ENCODE data around the gene EFNA4. TPM values are rescaled to one million over a fixed set of nuclear protein-coding genes. Genes with fewer than 3 reads are reported as not detected.

Gene EFNA4
- polyA plus RNA-seq, 1 donor, result 36.0 TPM

DNA sequence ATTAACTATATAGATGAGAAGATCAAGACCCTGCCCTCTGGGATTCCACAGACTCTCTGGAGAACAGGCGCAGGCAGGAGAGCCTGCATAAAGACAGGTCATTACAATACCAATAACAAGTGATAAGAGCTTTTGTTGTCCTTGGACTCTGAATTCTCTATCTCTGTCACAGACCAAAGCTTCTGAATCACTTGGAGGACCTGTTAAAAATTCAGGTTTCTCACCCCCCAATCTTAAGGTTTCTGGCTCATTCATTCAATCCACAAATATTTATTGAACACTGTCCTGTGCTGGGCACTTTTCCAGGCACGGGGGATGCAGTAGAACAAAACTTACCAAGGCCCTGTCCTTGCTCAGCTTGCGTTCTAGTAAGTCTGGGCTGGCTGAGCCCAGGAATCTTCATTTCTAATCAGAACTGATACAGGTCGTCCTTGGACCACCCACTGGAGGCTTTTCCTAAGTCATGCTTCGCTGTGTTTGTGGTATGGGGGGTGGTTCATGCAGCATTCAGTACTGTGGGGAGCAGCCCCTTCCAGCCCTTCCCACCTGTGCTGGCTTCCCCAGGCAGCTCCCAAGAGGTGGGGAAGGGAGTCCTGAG, 1.4 kb downstream of the EFNA4 start:
- WGBS (ENCODE audit: insufficient coverage, low lambda C conversion rate), result 20% methylated on average over 1 of the region's 5 CpGs
- Histone ChIP-seq H3K4me1 (ENCODE audit: control insufficient read depth, insufficient read depth, low read length) (peaks cover 57% of the 10 kb centered on the region), H3K4me3 (ENCODE audit: low read length) (peak overlapping the region; percentile 76)

DNA sequence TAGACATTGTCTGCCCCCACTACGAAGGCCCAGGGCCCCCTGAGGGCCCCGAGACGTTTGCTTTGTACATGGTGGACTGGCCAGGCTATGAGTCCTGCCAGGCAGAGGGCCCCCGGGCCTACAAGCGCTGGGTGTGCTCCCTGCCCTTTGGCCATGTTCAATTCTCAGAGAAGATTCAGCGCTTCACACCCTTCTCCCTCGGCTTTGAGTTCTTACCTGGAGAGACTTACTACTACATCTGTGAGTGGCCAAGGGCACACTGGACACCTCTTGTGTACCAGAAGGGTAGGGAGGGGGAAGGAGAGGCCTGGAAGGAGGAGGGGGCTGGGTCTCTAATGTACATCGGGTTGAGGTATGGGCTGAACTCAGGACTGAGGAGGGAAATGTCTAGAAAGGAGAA, 3.2 kb downstream of the EFNA4 start:
- Histone ChIP-seq H3K9me3 (ENCODE audit: control insufficient read depth, low read depth, low read length) (no peaks in the 10 kb centered on the region), H3K27me3 (ENCODE audit: control insufficient read depth, insufficient read depth, low read length) (peaks cover 3% of the 10 kb centered on the region), H3K27ac (ENCODE audit: low read length) (peak overlapping the region; percentile 63), H3K36me3 (ENCODE audit: control insufficient read depth, insufficient read depth, low read length) (peaks cover 28% of the 10 kb centered on the region), H3K4me1 (ENCODE audit: control insufficient read depth, insufficient read depth, low read length) (peaks cover 66% of the 10 kb centered on the region), H3K4me3 (ENCODE audit: low read length) (no peak overlapping the region)
- peak in 1 of 2 donors; percentile 59 for DNase-seq
- WGBS (ENCODE audit: insufficient coverage, low lambda C conversion rate), result no CpG with 5 or more reads among the region's 8 CpGs

More for the DNA sequence above, 1.4 kb downstream of the EFNA4 start:
- Histone ChIP-seq H3K27me3 (ENCODE audit: control insufficient read depth, insufficient read depth, low read length) (peaks cover 3% of the 10 kb centered on the region), H3K9me3 (ENCODE audit: control insufficient read depth, low read depth, low read length) (no peaks in the 10 kb centered on the region), H3K27ac (ENCODE audit: low read length) (peak overlapping the region; percentile 95), H3K36me3 (ENCODE audit: control insufficient read depth, insufficient read depth, low read length) (peaks cover 28% of the 10 kb centered on the region)
- peak in 1 of 2 donors; percentile 65 for DNase-seq

DNA sequence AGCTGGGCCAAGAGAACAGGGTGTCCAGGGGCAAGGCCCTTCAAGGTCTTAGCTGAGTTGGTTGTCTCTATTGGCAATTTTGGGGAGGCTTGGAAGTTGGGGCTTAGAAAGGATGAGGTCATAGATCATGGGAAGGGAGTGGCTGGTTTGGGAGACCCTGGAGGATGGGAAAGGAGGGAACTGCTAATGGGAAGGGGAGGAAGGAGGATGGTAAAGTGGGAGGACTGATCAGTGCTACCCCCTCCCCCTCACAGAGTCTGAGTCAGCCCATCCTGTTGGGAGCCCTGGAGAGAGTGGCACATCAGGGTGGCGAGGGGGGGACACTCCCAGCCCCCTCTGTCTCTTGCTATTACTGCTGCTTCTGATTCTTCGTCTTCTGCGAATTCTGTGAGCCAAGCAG, 5.1 kb downstream of the EFNA4 start:
- no CpG with 5 or more reads among the region's 3 CpGs for WGBS (ENCODE audit: insufficient coverage, low lambda C conversion rate)

DNA sequence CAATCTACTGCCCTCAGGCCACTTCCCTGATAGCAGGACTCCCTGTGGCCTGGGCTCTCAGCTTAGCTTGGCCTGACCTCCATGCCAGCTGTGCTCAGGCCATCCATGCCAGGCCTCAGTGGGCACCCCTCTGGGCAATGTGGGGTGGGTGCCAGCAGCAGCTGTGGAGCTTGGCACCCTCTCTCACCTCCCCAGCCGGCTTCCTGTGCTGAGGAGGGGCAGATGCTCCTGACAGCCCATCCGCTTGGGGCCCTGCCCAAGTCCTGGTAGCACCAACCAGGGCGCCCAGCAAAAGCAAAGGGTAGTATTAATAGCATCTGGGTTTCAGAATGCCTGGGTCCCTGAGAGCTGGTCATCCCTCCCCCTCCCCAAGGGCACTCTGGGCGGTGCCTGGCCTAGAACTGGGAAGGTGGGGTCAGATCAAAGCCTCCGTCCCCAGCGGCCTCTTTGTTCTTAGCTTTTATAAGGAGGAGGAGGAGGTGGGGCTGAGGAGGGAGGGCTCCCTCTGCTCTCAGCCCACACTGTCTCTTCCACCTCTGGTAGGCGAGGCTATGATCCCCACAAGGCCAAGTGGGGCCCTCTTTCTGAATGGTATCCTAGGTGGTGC, 6.1 kb downstream of the EFNA4 start:
- peaks cover 12% of the 10 kb centered on the region for H3K27me3 ChIP-seq (ENCODE audit: control insufficient read depth, insufficient read depth, low read length)
- no peak overlapping the region for H3K4me3 ChIP-seq (ENCODE audit: low read length)
- H3K4me1 ChIP-seq (ENCODE audit: control insufficient read depth, insufficient read depth, low read length), result peaks cover 52% of the 10 kb centered on the region
- peaks cover 28% of the 10 kb centered on the region for H3K36me3 ChIP-seq (ENCODE audit: control insufficient read depth, insufficient read depth, low read length)
- no peaks in the 10 kb centered on the region for H3K9me3 ChIP-seq (ENCODE audit: control insufficient read depth, low read depth, low read length)
- DNase-seq, result no peak
- H3K27ac ChIP-seq (ENCODE audit: low read length), result peak overlapping the region; percentile 23
- no CpG with 5 or more reads among the region's 7 CpGs for WGBS (ENCODE audit: insufficient coverage, low lambda C conversion rate)

More for the DNA sequence above, 5.1 kb downstream of the EFNA4 start:
- Histone ChIP-seq H3K4me3 (ENCODE audit: low read length) (no peak overlapping the region), H3K4me1 (ENCODE audit: control insufficient read depth, insufficient read depth, low read length) (peaks cover 52% of the 10 kb centered on the region), H3K27me3 (ENCODE audit: control insufficient read depth, insufficient read depth, low read length) (peaks cover 12% of the 10 kb centered on the region), H3K27ac (ENCODE audit: low read length) (no peak overlapping the region), H3K36me3 (ENCODE audit: control insufficient read depth, insufficient read depth, low read length) (peaks cover 28% of the 10 kb centered on the region), H3K9me3 (ENCODE audit: control insufficient read depth, low read depth, low read length) (no peaks in the 10 kb centered on the region)
- no peak for DNase-seq

GRCh38 chr1:155070158-155070621, 6.7 kb downstream of the EFNA4 start:
- H3K4me3 ChIP-seq (ENCODE audit: low read length), result peak overlapping the region; percentile 36
- no peaks in the 10 kb centered on the region for H3K9me3 ChIP-seq (ENCODE audit: control insufficient read depth, low read depth, low read length)
- DNase-seq, result peak; percentile 74 to 91
- WGBS (ENCODE audit: insufficient coverage, low lambda C conversion rate), result no CpG with 5 or more reads among the region's 28 CpGs
- peaks cover 12% of the 10 kb centered on the region for H3K27me3 ChIP-seq (ENCODE audit: control insufficient read depth, insufficient read depth, low read length)
- peaks cover 49% of the 10 kb centered on the region for H3K4me1 ChIP-seq (ENCODE audit: control insufficient read depth, insufficient read depth, low read length)
- peaks cover 28% of the 10 kb centered on the region for H3K36me3 ChIP-seq (ENCODE audit: control insufficient read depth, insufficient read depth, low read length)
- H3K27ac ChIP-seq (ENCODE audit: low read length), result peak overlapping the region; percentile 52

DNA sequence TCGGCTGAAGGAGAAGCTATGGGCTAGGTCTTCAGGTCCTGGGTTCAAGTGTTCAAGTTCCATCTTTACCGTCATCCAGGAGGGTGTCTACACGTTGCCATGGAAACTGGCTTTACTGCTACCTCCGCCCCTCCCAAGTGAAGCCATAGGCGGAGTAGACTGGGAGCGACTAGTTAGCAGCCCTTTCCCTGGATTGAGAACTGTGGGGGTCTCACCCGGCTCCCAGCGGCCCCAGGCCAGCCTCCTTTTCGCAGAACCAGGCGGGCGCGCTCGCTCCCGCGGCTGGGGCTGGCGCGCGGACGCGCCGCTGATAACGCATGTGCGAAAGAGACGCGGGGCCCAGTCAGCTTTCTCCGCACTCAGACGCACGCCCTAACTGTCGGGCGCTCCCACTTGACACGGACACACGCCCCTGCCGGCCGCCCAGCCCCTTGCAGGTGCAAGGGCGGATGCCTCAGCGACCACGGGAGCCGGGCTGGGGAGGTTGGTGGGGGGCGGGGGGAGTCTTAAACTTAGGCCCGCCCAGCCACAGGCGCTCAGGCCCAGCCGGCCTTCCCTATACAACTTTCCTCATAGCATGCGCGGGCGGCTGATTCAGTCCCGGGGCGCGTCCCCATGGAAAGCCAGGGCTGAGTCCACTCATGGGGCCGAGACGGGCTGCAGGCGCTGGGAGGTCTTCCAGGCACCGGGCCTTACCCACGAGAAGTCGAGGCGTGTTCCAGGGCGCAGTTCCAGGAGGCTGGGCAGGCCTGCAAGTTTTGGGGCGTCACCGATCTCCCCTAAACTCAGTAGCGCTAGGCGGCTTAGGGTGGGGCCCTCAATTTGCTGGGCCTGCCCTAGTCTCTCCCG, 7.4 kb downstream of the EFNA4 start:
- DNase-seq, result peak; percentile 91 to 94
- peak overlapping the region; percentile 36 for H3K4me3 ChIP-seq (ENCODE audit: low read length)
- no CpG with 5 or more reads among the region's 61 CpGs for WGBS (ENCODE audit: insufficient coverage, low lambda C conversion rate)
- no peaks in the 10 kb centered on the region for H3K9me3 ChIP-seq (ENCODE audit: control insufficient read depth, low read depth, low read length)
- H3K27me3 ChIP-seq (ENCODE audit: control insufficient read depth, insufficient read depth, low read length), result peaks cover 12% of the 10 kb centered on the region
- H3K4me1 ChIP-seq (ENCODE audit: control insufficient read depth, insufficient read depth, low read length), result peaks cover 48% of the 10 kb centered on the region
- H3K36me3 ChIP-seq (ENCODE audit: control insufficient read depth, insufficient read depth, low read length), result peaks cover 28% of the 10 kb centered on the region
- H3K27ac ChIP-seq (ENCODE audit: low read length), result peak overlapping the region; percentile 52

DNA sequence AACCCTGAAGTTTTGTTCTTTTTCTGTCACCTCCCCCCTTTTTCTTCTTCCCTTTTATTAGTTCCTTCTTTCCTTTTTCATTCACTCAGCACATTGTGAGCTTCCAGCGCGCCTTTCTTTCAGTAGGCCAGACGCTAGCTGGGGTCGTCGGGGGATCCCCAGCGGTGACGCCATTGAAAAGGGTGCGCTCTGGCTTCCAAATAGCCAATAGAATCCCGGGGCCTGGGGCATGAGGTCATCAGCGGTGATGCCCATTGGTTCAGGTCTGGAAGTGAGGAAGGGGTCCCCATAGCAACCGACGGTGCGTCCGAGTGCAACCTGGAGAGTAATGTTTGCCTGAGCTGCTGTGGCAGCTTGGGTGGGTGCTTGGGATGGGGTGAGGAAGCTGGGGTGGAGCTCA, 8.2 kb downstream of the EFNA4 start:
- peak in 1 of 2 donors; percentile 42 for DNase-seq
- Histone ChIP-seq H3K4me3 (ENCODE audit: low read length) (no peak overlapping the region), H3K27me3 (ENCODE audit: control insufficient read depth, insufficient read depth, low read length) (peaks cover 12% of the 10 kb centered on the region), H3K36me3 (ENCODE audit: control insufficient read depth, insufficient read depth, low read length) (peaks cover 24% of the 10 kb centered on the region), H3K27ac (ENCODE audit: low read length) (peak overlapping the region; percentile 52), H3K9me3 (ENCODE audit: control insufficient read depth, low read depth, low read length) (no peaks in the 10 kb centered on the region), H3K4me1 (ENCODE audit: control insufficient read depth, insufficient read depth, low read length) (peaks cover 41% of the 10 kb centered on the region)
- no CpG with 5 or more reads among the region's 14 CpGs for WGBS (ENCODE audit: insufficient coverage, low lambda C conversion rate)

DNA sequence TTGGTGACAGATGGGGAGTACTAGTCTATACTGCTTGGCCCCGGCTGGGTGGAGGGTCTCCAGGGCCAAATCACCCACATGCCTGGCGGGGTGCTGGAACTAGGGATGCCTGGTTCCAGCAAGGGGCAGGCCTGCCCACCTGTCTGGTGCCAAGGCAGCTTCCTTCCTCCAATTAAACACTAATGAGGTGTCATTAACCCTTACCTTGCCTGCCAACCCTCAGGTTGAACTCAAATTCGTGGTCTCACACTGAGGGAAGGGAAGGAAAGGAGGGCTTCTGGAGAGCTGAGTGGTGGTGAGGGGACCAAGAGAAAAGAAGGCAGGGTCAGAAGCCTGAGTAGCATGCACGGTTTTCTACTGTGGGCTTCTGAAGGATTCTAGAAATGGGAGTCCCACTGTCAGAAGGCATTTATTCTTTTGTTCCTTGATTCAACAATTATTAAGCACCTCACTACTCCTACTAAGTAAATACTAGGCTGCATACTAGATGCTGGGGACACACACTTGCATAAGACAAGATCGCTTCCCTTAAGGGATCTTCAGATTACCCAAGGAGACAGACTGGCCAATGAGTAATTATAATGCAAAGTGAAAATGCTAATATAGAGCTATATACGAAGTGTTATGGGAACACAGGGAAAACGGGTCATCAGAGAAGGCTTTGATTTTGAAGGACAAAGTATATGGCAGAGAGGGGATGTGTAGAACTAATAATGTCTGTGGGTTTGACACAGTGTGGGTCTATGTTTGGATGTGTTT, 9.2 kb downstream of the EFNA4 start:
- Histone ChIP-seq H3K4me3 (ENCODE audit: low read length) (no peak overlapping the region), H3K27ac (ENCODE audit: low read length) (no peak overlapping the region), H3K36me3 (ENCODE audit: control insufficient read depth, insufficient read depth, low read length) (peaks cover 17% of the 10 kb centered on the region), H3K4me1 (ENCODE audit: control insufficient read depth, insufficient read depth, low read length) (peaks cover 42% of the 10 kb centered on the region), H3K27me3 (ENCODE audit: control insufficient read depth, insufficient read depth, low read length) (peaks cover 12% of the 10 kb centered on the region), H3K9me3 (ENCODE audit: control insufficient read depth, low read depth, low read length) (no peaks in the 10 kb centered on the region)
- WGBS (ENCODE audit: insufficient coverage, low lambda C conversion rate), result no CpG with 5 or more reads among the region's 7 CpGs
- DNase-seq, result no peak

DNA sequence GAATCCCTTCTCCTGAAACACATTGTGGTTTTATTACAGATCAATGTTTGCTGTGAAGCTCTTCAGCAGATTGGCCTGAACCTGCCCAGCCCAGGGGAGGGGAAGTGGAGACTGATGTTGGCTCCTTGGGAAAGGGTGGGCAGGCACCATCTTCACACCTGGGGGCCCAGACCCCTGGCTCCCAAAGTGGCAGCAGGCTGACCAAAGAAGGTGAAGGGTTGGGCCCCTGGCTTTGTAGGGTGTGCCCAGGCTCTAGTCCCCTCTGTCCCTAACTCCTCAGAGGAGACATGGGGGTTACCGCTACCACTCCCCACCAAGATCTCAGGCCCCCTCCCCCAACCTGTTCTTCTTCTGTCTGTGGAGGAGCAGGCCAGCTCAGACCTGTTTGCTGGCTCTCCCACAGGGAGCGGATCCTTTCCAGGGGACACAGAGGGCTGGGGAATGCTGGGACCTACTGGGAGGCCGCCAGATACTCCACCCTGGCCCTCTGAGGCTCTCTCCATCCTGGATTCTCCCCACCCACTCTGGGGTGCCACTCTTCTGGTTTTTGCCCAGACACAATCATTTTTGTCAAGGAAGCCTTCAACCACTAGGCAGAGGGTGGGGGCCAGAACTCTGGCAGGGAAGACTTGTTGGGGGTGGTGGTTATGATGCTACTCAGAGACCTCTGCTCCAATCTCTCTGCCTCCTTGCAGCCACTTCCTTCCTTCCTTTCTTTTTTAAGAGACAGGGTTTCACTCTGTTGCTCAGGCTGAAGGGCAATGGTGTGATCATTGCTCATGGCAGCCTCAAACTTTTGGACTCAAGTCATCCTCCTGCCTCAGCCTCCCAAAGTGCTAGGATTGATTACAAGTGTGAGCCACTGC, 10.1 kb downstream of the EFNA4 start:
- no peak for DNase-seq
- H3K27me3 ChIP-seq (ENCODE audit: control insufficient read depth, insufficient read depth, low read length), result peaks cover 12% of the 10 kb centered on the region
- H3K9me3 ChIP-seq (ENCODE audit: control insufficient read depth, low read depth, low read length), result no peaks in the 10 kb centered on the region
- H3K4me3 ChIP-seq (ENCODE audit: low read length), result no peak overlapping the region
- no peak overlapping the region for H3K27ac ChIP-seq (ENCODE audit: low read length)
- peaks cover 11% of the 10 kb centered on the region for H3K36me3 ChIP-seq (ENCODE audit: control insufficient read depth, insufficient read depth, low read length)
- peaks cover 47% of the 10 kb centered on the region for H3K4me1 ChIP-seq (ENCODE audit: control insufficient read depth, insufficient read depth, low read length)
- WGBS (ENCODE audit: insufficient coverage, low lambda C conversion rate), result no CpG with 5 or more reads among the region's 3 CpGs
